Measurements from ENCODE around the gene ARGLU1.
A peak's percentile ranks its signal among the peaks of the same experiment; 100 is the strongest.

Gene ARGLU1

GRCh38 chr13:106595625-106596024 is 27.7 kb upstream of the ARGLU1 start:
- no peak overlapping the region for H3K27ac Mint-ChIP-seq
- no peaks in the 10 kb centered on the region for H3K9me3 Mint-ChIP-seq
- H3K4me3 Mint-ChIP-seq = no peak overlapping the region
- H3K4me1 Mint-ChIP-seq = peaks cover 10% of the 10 kb centered on the region
- DNase-seq = no peak
- ATAC-seq = no peak
- peaks cover 7% of the 10 kb centered on the region for H3K27me3 Mint-ChIP-seq

DNA sequence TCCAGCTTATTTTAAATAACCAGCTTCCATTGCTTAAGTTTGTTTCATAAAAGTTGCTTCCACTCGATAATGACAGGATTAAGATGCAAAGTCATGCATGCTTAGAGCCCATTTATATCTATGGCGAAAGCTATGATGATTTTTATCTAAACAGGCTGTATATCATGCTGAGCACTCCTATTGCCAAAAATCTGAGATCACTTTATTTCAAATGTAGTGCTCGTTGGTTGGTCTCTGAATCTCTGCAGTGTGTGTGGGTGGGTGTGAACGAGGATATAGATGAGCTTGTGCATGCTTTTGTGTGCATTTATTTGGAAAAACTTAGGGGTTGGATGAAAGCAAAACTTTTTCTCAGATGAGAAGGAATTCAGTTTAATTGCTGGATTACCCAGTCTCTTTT is 27.0 kb upstream of the ARGLU1 start:
- DNase-seq (no peak), ATAC-seq (no peak)
- Mint-ChIP-seq H3K27me3 (peaks cover 7% of the 10 kb centered on the region), H3K4me3 (no peak overlapping the region), H3K9me3 (no peaks in the 10 kb centered on the region), H3K4me1 (peaks cover 3% of the 10 kb centered on the region), H3K27ac (no peak overlapping the region)

DNA sequence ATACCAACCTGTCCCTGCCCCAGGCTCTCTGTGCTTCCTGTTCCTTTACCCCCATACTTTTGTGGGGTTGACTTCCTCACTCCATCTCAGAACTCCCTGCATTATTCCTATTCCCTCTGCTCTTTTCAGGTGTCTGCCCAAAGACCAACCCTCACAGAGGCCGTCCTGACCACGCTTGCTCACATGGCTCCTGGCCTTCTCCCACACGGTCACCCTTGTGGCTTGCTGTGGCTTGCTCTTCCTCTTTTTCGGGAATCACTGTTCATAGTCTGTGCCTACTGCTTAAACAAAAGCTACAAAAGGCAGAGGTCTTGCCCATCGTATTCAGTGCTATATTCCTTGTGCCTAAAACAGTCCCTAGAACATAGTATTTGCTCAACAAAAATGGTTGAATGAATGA is 25.2 kb upstream of the ARGLU1 start:
- ATAC-seq (no peak), DNase-seq (no peak)
- Mint-ChIP-seq H3K27ac (no peak overlapping the region), H3K27me3 (peaks cover 7% of the 10 kb centered on the region), H3K4me3 (no peak overlapping the region), H3K9me3 (no peaks in the 10 kb centered on the region), H3K4me1 (no peaks in the 10 kb centered on the region)

DNA sequence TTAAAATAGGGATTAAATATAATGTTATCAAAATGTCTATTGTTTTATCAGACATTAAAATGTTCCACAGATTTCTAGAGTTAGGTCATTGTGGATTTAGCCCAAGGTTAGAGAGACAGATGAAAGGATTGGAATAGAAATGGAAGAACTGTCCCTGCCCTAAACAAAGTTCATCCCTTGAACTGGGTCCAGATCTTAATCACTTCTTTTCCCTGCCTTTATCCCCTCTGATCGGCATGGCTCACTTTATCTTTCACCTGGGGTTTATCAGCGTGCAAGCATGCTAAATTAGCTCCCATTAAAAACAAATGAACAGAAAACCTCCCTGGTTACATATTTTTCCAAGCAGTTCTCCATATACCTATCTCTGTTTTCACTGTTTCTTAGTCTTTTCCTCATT is 23.4 kb upstream of the ARGLU1 start:
- ATAC-seq (no peak), DNase-seq (no peak)
- no peaks in the 10 kb centered on the region for H3K4me1 Mint-ChIP-seq
- H3K4me3 Mint-ChIP-seq = no peak overlapping the region
- H3K27ac Mint-ChIP-seq = no peak overlapping the region
- peaks cover 7% of the 10 kb centered on the region for H3K27me3 Mint-ChIP-seq
- peaks cover 9 to 12% of the 10 kb centered on the region in 2 donors for H3K9me3 Mint-ChIP-seq

DNA sequence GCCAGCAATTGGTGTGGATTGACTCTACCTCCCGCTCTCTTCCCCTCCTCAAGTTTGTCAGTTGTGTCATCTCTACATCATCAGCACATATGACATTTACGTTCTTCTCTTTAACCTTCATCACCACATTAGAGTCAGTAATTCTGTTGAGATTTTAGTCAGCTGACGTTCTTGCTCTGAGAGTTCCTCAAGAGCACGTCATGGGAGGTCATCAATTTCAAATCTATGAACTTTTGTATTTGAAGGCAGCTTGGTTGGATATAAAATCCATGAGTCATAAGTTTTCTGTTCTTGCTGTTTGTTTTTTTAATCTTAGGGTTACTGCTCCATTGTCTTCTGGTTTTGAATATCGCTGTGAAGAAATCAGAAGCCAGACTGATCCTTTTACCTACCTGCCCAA is 21.8 kb upstream of the ARGLU1 start:
- H3K4me3 Mint-ChIP-seq = no peak overlapping the region
- no peak for DNase-seq
- peaks cover 7% of the 10 kb centered on the region for H3K27me3 Mint-ChIP-seq
- no peak overlapping the region for H3K27ac Mint-ChIP-seq
- H3K4me1 Mint-ChIP-seq = no peaks in the 10 kb centered on the region
- H3K9me3 Mint-ChIP-seq = peaks cover 16 to 28% of the 10 kb centered on the region in 2 donors
- ATAC-seq = no peak

- Mint-ChIP-seq H3K4me3 (no peak overlapping the region), H3K9me3 (peaks cover 18 to 31% of the 10 kb centered on the region in 2 donors), H3K27ac (no peak overlapping the region), H3K4me1 (no peaks in the 10 kb centered on the region), H3K27me3 (peaks cover 6% of the 10 kb centered on the region)
- ATAC-seq (no peak), DNase-seq (no peak)
These were observed 20.4 kb upstream of the ARGLU1 start for GRCh38 chr13:106588367-106588766.

- Mint-ChIP-seq H3K4me1 (no peaks in the 10 kb centered on the region), H3K4me3 (no peak overlapping the region), H3K27me3 (peaks cover under 1% of the 10 kb centered on the region), H3K9me3 (peaks cover 18 to 31% of the 10 kb centered on the region in 2 donors), H3K27ac (no peak overlapping the region)
- DNase-seq (no peak), ATAC-seq (no peak)
These were observed 19.9 kb upstream of the ARGLU1 start for GRCh38 chr13:106587787-106588186.

DNA sequence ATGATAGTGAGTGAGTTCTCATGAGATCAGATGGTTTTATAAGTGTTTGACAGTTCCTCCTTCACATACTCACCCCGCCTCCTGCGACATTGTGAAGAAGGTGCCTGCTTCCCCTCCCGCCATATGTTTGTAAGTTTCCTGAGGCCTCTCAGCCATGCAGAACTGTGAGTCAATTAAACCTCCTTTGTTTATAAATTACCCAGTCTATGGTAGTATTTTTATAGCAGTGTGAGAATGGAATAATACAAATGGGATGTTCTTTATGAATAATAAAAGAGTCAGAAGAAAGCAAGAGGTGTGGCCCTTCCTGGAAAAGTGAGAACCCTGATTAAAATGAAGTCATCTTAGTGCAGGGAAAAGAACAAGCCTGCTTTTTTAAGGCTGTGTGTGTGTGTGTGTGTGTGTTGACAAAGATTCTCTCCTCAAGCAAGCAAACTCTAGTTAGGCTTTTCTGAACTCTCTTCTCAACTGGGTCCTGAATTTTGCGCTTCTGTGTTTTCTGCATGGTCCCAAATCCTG is 18.8 kb upstream of the ARGLU1 start:
- H3K27me3 Mint-ChIP-seq = no peaks in the 10 kb centered on the region
- ATAC-seq = no peak
- H3K9me3 Mint-ChIP-seq = peaks cover 18 to 31% of the 10 kb centered on the region in 2 donors
- no peak for DNase-seq
- no peak overlapping the region for H3K4me3 Mint-ChIP-seq
- H3K27ac Mint-ChIP-seq = no peak overlapping the region
- H3K4me1 Mint-ChIP-seq = no peaks in the 10 kb centered on the region

GRCh38 chr13:106581225-106581624 is 13.3 kb upstream of the ARGLU1 start:
- ATAC-seq (no peak), DNase-seq (no peak)
- H3K9me3 Mint-ChIP-seq = peaks cover 9 to 19% of the 10 kb centered on the region in 2 donors
- H3K4me1 Mint-ChIP-seq = no peaks in the 10 kb centered on the region
- no peaks in the 10 kb centered on the region for H3K27me3 Mint-ChIP-seq
- H3K4me3 Mint-ChIP-seq = no peak overlapping the region
- H3K27ac Mint-ChIP-seq = no peak overlapping the region

DNA sequence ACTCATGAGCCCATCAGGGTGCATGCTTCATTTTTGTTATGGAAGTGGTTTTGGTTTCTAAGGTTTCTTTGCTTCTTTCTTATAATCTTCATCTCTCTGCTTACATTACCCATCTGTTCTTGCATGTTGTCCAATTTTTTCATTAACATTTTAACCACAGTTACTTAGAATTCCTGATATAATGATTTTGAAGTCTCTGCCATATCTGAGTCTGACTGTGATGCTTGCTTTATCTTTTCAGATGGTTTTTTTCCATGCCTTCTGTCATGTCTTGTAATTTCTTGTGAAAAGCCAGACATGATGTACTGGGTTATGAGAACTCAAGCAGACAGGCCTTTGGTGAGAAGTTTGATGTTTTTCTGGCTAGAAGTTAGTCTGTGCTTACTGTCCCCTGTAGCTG is 8.0 kb upstream of the ARGLU1 start:
- peaks cover 11 to 15% of the 10 kb centered on the region in 2 donors for H3K9me3 Mint-ChIP-seq
- no peak for DNase-seq
- H3K27ac Mint-ChIP-seq = no peak overlapping the region
- no peak for ATAC-seq
- no peaks in the 10 kb centered on the region for H3K27me3 Mint-ChIP-seq
- H3K4me1 Mint-ChIP-seq = peaks cover 4% of the 10 kb centered on the region
- H3K4me3 Mint-ChIP-seq = no peak overlapping the region

DNA sequence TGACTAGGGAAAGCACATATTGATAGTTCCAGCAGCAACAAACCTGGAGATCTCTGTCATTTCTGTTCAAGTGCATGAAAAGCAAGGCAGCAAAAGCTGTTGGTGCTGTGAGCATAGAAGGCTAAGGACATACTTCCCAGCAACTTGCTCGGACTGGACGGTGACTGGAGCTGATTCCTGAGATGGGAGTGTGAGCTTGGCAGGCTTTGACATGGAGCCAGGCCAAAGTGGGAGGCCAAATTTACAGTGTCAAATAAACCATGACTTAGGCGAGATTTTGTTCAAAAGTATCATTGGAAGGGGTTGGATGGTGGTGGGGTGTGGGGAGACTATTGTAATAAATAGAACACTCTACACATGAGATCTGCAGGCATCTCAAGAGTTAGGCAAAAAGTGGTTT is 5.9 kb upstream of the ARGLU1 start:
- Mint-ChIP-seq H3K4me3 (no peak overlapping the region), H3K9me3 (peaks cover 11 to 22% of the 10 kb centered on the region in 2 donors), H3K27me3 (no peaks in the 10 kb centered on the region), H3K27ac (no peak overlapping the region), H3K4me1 (peaks cover 19% of the 10 kb centered on the region)
- DNase-seq (no peak), ATAC-seq (no peak)

DNA sequence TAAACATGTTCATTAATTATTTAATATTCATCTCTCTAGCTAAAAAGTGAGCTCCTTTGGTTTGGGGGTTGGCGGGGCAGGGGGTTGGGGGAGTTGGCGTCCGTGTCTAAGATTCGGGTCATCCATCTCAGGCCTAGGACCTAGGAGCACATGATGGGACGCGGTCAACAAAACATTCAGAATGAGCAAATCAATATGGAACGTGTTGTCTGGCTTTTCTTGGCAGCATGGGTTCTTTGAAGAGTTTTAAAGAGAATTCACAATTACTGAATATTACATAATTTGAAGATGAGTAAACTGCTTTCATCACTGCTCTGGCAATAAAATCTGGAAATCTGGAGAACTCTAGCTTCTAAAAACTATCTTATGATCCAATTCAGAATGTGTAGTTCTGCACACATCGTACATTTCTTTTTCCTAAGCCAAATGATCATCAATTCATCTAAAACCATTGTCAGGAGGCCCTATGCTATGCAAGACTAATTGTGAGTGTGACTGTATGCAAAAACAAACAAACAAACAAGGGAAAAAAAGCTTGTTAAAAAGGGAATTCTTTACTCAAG is 5.4 kb upstream of the ARGLU1 start:
- ATAC-seq (no peak), DNase-seq (no peak)
- H3K4me1 Mint-ChIP-seq = peaks cover 23% of the 10 kb centered on the region
- H3K4me3 Mint-ChIP-seq = no peak overlapping the region
- no peaks in the 10 kb centered on the region for H3K27me3 Mint-ChIP-seq
- H3K27ac Mint-ChIP-seq = no peak overlapping the region
- H3K9me3 Mint-ChIP-seq = peaks cover 11 to 22% of the 10 kb centered on the region in 2 donors

- Mint-ChIP-seq H3K9me3 (peaks cover 11 to 22% of the 10 kb centered on the region in 2 donors), H3K4me3 (peak overlapping the region in 1 of 2 donors; percentile 56), H3K27me3 (no peaks in the 10 kb centered on the region), H3K27ac (no peak overlapping the region), H3K4me1 (peaks cover 37% of the 10 kb centered on the region)
- ATAC-seq (no peak), DNase-seq (peak in 1 of 2 donors; percentile 34)
These were observed 2.4 kb upstream of the ARGLU1 start for GRCh38 chr13:106570299-106570852.

GRCh38 chr13:106569233-106570095 is 1.5 kb upstream of the ARGLU1 start:
- Mint-ChIP-seq H3K9me3 (peaks cover 7 to 17% of the 10 kb centered on the region in 2 donors), H3K4me3 (no peak overlapping the region), H3K27ac (no peak overlapping the region), H3K4me1 (peaks cover 46% of the 10 kb centered on the region), H3K27me3 (no peaks in the 10 kb centered on the region)
- no peak for ATAC-seq
- DNase-seq = no peak

DNA sequence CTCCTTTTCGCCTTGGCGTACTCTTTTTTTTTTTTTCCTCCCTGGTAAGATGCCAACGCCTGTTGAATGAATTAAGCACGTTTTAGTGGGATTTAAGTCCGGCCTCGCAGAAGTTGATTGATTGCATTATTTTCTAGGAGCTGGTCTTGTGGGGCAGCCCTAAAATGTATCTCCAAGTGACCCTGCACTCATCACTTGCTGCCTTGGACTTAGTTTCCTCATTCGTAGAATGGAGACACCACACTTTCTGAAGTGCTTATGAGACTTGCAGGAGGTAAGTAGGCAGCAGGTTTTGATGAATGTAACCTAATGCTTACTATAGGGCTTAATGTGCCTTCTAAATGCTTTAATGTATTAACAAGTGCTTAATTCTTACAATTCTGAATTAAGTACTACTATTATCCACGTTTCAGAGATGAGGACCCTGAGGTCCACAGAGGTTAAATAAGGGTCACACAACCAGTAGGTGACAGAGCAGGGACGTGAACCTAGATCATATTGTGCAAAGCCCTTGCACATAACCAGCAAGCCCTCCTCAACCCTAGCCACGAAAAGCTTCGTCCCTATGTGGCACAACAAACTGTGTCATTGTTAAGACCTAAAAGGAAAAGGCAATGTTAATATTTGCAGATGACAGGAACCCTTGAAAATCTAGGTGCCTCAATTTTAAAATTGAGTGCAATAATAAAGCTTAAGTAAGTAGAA is 514 bp upstream of the ARGLU1 start:
- peaks cover 56% of the 10 kb centered on the region for H3K4me1 Mint-ChIP-seq
- no peak for DNase-seq
- ATAC-seq = peak; percentile 34
- H3K27ac Mint-ChIP-seq = peak overlapping the region; percentile 99
- no peaks in the 10 kb centered on the region for H3K27me3 Mint-ChIP-seq
- H3K9me3 Mint-ChIP-seq = peaks cover 0 to 7% of the 10 kb centered on the region in 2 donors
- peak overlapping the region; percentile 92 to 94 for H3K4me3 Mint-ChIP-seq
